ENCODE data around the gene PLD1. TPM values are rescaled to one million over a fixed set of nuclear protein-coding genes. Genes with fewer than 3 reads are reported as not detected.

Gene PLD1
- total RNA-seq, 1 experiment from 2014 or later, result 32.5 TPM

DNA sequence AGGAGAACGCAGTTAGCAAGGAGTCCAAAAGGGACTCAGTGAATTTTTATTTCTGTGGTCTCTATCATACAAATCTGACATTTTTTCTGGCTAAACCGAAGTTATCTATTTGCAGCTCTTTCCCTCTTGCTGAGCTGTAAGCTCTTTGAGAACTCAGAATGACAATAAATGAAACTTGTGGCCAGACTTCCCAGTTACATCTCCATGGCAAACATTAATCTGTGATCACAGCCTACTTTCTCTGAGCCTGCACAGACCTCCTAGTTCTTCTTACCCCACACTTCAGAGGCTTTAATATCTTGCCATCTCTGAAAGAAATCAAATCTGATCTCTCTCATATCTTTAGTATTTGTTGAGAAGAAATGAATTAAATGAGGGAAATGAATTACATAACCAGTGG lies 58.0 kb downstream of the PLD1 start:
- no peak overlapping the region for H2AFZ ChIP-seq
- no peaks in the 10 kb centered on the region for H3K27me3 ChIP-seq (ENCODE audit: insufficient read depth, low read depth)
- H3K4me2 ChIP-seq, result no peak overlapping the region
- H3K36me3 ChIP-seq (ENCODE audit: low read depth), result no peaks in the 10 kb centered on the region
- no peaks in the 10 kb centered on the region; the same call in 1 of the 2 replicates for H3K4me1 ChIP-seq (replicated peaks; ENCODE audit: insufficient read depth)
- no peaks in the 10 kb centered on the region for H3K9me2 ChIP-seq (ENCODE audit: insufficient read depth)
- no peaks in the 10 kb centered on the region for H4K20me1 ChIP-seq (ENCODE audit: insufficient read depth)
- no TSS peak for BruUV-seq (replicated peaks)
- H3K27ac ChIP-seq, result no peak overlapping the region
- CTCF ChIA-PET, result no interaction called here
- no peaks in the 10 kb centered on the region for H3K79me2 ChIP-seq (ENCODE audit: low read depth)
- no peak for DNase-seq
- no peak for TF ChIP-seq EZH2 (IDR thresholded peaks at IDR 0.05; ENCODE audit: low read depth)
- TF ChIP-seq, protein P1, sequence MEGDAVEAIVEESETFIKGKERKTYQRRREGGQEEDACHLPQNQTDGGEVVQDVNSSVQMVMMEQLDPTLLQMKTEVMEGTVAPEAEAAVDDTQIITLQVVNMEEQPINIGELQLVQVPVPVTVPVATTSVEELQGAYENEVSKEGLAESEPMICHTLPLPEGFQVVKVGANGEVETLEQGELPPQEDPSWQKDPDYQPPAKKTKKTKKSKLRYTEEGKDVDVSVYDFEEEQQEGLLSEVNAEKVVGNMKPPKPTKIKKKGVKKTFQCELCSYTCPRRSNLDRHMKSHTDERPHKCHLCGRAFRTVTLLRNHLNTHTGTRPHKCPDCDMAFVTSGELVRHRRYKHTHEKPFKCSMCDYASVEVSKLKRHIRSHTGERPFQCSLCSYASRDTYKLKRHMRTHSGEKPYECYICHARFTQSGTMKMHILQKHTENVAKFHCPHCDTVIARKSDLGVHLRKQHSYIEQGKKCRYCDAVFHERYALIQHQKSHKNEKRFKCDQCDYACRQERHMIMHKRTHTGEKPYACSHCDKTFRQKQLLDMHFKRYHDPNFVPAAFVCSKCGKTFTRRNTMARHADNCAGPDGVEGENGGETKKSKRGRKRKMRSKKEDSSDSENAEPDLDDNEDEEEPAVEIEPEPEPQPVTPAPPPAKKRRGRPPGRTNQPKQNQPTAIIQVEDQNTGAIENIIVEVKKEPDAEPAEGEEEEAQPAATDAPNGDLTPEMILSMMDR (conservative IDR thresholded peaks at IDR 0.05), result no peak
- no peak overlapping the region for H3K4me3 ChIP-seq
- no peaks in the 10 kb centered on the region for H3F3A ChIP-seq (ENCODE audit: insufficient read depth, low read depth)
- H3K9me3 ChIP-seq (ENCODE audit: insufficient read depth, low read depth), result no peaks in the 10 kb centered on the region
- intact Hi-C loops (cut with micrococcal nuclease; ENCODE audit: unreplicated experiment), result no loop called here
- POLR2A ChIA-PET (ENCODE audit: unreplicated experiment), result no interaction called here

DNA sequence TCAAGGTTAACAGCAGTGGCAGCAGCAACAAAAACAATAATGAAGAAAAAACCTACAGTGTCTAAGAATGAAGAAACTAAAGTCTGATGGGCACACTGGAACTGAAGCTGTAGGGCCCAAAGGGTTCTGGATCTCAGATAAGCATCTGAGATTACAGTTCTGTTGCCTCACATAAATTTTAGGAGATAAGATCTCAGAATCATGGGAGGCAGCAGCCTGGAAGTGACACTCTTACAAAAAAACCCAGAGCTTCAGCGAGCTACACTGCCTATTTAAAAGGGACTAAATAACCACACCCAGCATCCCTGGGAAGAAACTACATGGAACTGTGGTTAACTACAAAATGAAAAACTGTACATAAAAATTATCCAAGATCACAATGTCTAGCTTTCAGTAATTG lies 61.2 kb downstream of the PLD1 start:
- no peak for DNase-seq
- Histone ChIP-seq H3K27me3 (ENCODE audit: insufficient read depth, low read depth) (no peaks in the 10 kb centered on the region), H3K36me3 (ENCODE audit: low read depth) (no peaks in the 10 kb centered on the region), H3K9me3 (ENCODE audit: insufficient read depth, low read depth) (no peaks in the 10 kb centered on the region; the same call in 1 of the 2 replicates), H4K20me1 (ENCODE audit: insufficient read depth) (no peaks in the 10 kb centered on the region), H3K4me1 (replicated peaks; ENCODE audit: insufficient read depth) (no peaks in the 10 kb centered on the region; the same call in 1 of the 2 replicates), H3K4me3 (no peak overlapping the region), H2AFZ (no peak overlapping the region), H3F3A (ENCODE audit: insufficient read depth, low read depth) (no peaks in the 10 kb centered on the region), H3K27ac (no peak overlapping the region), H3K4me2 (no peak overlapping the region), H3K9me2 (ENCODE audit: insufficient read depth) (no peaks in the 10 kb centered on the region), H3K79me2 (ENCODE audit: low read depth) (no peaks in the 10 kb centered on the region)
- intact Hi-C loops (cut with micrococcal nuclease; ENCODE audit: unreplicated experiment), result no loop called here
- BruUV-seq (replicated peaks), result no TSS peak
- TF ChIP-seq EZH2 (IDR thresholded peaks at IDR 0.05; ENCODE audit: low read depth), result no peak
- TF ChIP-seq, protein P1 (conservative IDR thresholded peaks at IDR 0.05), result no peak
- POLR2A ChIA-PET (ENCODE audit: unreplicated experiment), result interaction anchor here (0.7 kb wide), 1 partner anchor 102 kb away, joined by 7 read pairs; no protein-coding TSS in a partner anchor
- CTCF ChIA-PET, result no interaction called here

DNA sequence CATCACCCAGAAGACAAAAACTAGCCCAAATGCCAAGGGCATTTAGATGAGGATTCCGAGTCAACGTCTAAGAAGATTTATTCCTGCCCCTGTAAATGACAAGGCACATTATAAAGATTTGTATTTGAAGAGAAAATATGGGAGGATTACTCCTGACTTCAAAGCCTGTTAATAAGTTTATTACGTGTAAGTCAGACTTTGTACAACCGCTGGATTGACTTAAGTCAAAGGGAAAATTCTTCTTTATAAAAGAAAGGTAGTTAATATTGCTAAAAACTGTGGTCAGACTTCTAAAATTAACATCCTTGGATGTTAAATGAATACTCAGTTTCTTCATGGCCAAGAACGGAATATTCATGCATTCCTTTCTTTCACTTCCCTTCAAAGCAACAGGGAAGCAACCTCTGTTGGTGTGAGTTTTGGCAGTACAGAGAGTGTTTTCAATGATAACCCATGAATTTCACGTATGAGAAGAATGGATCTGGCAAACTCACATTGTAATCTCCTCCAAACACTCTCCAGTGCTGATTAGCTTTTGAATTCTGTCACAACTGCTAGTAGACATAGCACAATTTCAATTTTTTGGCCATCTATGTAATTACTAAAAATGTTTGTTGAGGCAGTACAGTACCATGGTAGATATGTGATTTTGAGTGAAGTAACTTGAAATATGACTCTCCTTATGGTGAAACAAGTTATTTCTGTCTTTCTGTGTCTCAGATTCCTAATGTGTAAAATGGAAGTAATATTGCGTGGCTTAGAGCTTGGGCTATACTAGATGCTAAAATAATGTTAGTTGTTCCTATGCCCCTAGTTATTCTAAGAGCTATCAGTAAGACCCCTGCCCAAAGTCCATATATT lies 62.0 kb downstream of the PLD1 start:
- ChIA-PET POLR2A (ENCODE audit: unreplicated experiment) (no interaction called here), CTCF (no interaction called here)
- no peaks in the 10 kb centered on the region for H4K20me1 ChIP-seq (ENCODE audit: insufficient read depth)
- no peaks in the 10 kb centered on the region for H3F3A ChIP-seq (ENCODE audit: insufficient read depth, low read depth)
- DNase-seq, result no peak
- no peaks in the 10 kb centered on the region for H3K9me2 ChIP-seq (ENCODE audit: insufficient read depth)
- H3K9me3 ChIP-seq (ENCODE audit: insufficient read depth, low read depth), result no peaks in the 10 kb centered on the region; the same call in 1 of the 2 replicates
- no peak overlapping the region for H3K27ac ChIP-seq
- H2AFZ ChIP-seq, result no peak overlapping the region
- H3K79me2 ChIP-seq (ENCODE audit: low read depth), result no peaks in the 10 kb centered on the region
- no peaks in the 10 kb centered on the region for H3K27me3 ChIP-seq (ENCODE audit: insufficient read depth, low read depth)
- no peak for TF ChIP-seq EZH2 (IDR thresholded peaks at IDR 0.05; ENCODE audit: low read depth)
- TF ChIP-seq, protein P1 (conservative IDR thresholded peaks at IDR 0.05), result no peak
- intact Hi-C loops (cut with micrococcal nuclease; ENCODE audit: unreplicated experiment), result no loop called here
- no peak overlapping the region for H3K4me3 ChIP-seq
- no TSS peak for BruUV-seq (replicated peaks)
- no peaks in the 10 kb centered on the region; the same call in 1 of the 2 replicates for H3K4me1 ChIP-seq (replicated peaks; ENCODE audit: insufficient read depth)
- H3K4me2 ChIP-seq, result no peak overlapping the region
- H3K36me3 ChIP-seq (ENCODE audit: low read depth), result no peaks in the 10 kb centered on the region

All from PC-9 (cell line).